HG03095 (cell line): ENCODE results near the gene NOD2.

ENCODE experiments used
- ATAC-seq: cut with Tn5 transposase; IDR thresholded peaks from one replicate; pipeline ENCODE4 v1.9.1; 2021; ENCODE audit warnings: moderate library complexity; ENCODE audit not compliant: unreplicated experiment

The NOD2 gene

GRCh38 chr16:50778284-50779163 is 85.1 kb downstream of the NOD2 start:
- ATAC-seq, result no peak

GRCh38 chr16:50781043-50781442 is 87.6 kb downstream of the NOD2 start:
- ATAC-seq, result no peak

GRCh38 chr16:50781518-50781917 is 88.1 kb downstream of the NOD2 start:
- no peak for ATAC-seq
